GM18498 (cell line): ENCODE results near the gene ZNF519.

Experiments used
- ATAC-seq: cut with Tn5 transposase; IDR thresholded peaks from one replicate; pipeline ENCODE4 v1.9.1; 2021; ENCODE audit warnings: mild to moderate bottlenecking, moderate library complexity; ENCODE audit not compliant: unreplicated experiment

The ZNF519 gene

GRCh38 chr18:14100503-14101286, 31.5 kb downstream of the ZNF519 start:
- ATAC-seq: no peak

GRCh38 chr18:14098428-14098827, 33.8 kb downstream of the ZNF519 start:
- no peak for ATAC-seq

DNA sequence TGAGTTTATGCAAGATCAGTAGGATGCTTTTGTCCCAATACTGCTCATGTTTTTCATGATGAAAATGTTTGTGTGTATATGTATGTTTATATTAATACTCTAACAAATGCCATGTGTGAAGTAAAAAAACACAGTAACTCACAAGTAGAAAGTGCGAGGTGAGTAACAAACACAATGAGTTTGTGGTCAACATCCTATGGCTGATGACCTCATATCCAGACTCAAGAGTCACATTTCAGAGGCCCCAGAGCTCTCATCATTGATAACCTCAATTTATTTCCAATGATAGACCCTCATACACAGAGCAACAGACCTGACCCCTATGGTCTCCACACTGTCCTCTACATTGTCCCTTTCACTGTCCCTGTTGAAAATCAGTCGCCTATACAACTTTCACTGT, 34.5 kb downstream of the ZNF519 start:
- no peak for ATAC-seq

- ATAC-seq: no peak
Measured at GRCh38 chr18:14093307-14093915, 38.8 kb downstream of the ZNF519 start.

GRCh38 chr18:14092625-14093306, 39.5 kb downstream of the ZNF519 start:
- no peak for ATAC-seq

GRCh38 chr18:14089781-14090180, 42.5 kb downstream of the ZNF519 start:
- no peak for ATAC-seq

- no peak for ATAC-seq
Measured at GRCh38 chr18:14089191-14089590, 43.0 kb downstream of the ZNF519 start.

GRCh38 chr18:14086458-14087231, 45.6 kb downstream of the ZNF519 start:
- ATAC-seq: no peak

DNA sequence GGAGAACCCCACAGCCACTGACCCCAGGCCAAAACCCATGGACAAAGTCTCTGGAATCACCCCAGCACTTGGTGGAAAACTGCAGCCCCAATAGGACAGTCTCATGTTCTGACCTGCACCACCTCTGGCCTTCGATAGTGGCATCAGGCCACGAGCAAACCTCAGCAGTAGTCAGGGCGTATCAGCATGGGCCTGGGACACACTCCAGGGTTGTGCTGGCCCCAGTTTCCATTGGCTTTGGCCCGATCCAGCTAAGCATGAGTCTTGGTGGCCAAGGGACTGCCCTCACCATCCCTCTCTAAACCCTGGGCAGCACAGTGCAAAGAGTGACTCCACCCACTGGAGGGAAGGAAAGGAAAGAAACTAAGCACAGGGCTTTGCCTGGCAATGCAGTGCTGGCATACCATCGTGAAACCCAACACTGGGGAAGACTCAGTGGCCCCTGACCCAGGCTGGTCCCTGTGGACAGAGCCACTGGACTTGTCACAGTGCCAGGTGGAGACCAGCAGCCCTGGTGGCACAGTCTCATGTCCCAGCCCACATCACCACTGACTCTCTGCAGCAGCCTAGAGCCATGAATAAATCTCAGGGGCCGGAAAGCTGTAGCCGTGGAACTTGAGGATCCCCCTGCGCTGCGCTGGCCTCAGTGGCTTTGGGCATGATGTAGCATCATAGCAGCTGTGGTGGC, 46.3 kb downstream of the ZNF519 start:
- ATAC-seq: no peak

- no peak for ATAC-seq
Measured at GRCh38 chr18:14075196-14075595, 57.0 kb downstream of the ZNF519 start.

DNA sequence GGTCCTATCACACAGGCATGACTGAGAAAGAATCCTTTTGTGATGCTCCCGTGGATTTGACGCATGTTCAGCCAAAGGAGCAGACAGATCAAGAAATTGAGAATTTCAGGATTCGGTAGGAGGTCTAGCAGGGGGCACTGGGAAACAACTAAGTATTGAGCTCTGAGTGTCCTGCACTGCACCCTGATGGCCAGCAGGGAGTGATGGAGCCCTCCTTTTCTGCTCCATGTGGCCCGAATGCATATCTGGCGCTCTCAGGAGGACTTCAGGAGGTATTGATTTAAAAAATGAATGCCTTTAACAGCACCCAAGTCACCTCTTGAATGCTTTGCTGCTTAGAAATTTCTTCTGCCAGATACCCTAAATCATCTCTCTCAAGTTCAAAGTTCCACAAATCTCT, 58.0 kb downstream of the ZNF519 start:
- no peak for ATAC-seq

- no peak for ATAC-seq
Measured at GRCh38 chr18:14053661-14054060, 78.6 kb downstream of the ZNF519 start.
